Measurements from ENCODE around the gene ZNF337. TPM values are rescaled to one million over a fixed set of nuclear protein-coding genes. Genes with fewer than 3 reads are reported as not detected.

ZNF337 gene
- 10 to 100 TPM; 17.9 to 23.2 (median 22.0) TPM for total RNA-seq

GRCh38 chr20:25696371-25697131 is at the start of gene ZNF337:
ZNF337 (minus strand) TSS chr20:25696853; CDS start chr20:25686417, 10,436 bp downstream.
- Histone ChIP-seq H3K27me3 (no peaks in the 10 kb centered on the region), H3K4me1 (peaks cover 0 to 30% (median 0%) of the 10 kb centered on the region in 4 donors), H3K4me3 (peak within 1 kb of the TSS; percentile 73 to 98 (median 82)), H3K27ac (peak within 1 kb of the TSS; percentile 85 to 94 (median 90)), H3K9me3 (peaks cover 0 to 14% (median 6%) of the 10 kb centered on the region in 4 donors), H3K36me3 (peaks cover 0 to 4% (median 0%) of the 10 kb centered on the region in 3 donors)
- TF ChIP-seq POLR2A (IDR thresholded peaks at IDR 0.05) (peak; percentile 82 to 83), EP300 (IDR thresholded peaks at IDR 0.05) (peak; percentile 74 to 95), CTCF (IDR thresholded peaks at IDR 0.05) (peak in 3 of 5 experiments; percentile 9 to 31 (median 10))
- WGBS, 2 donors = 0 to 1% methylated on average over 37 to 75 of the region's 82 CpGs
- DNase-seq (ENCODE audit: low spot score in 2 of 2) = peak; percentile 81 to 85

- no peaks in the 10 kb centered on the region for H3K9me3 ChIP-seq
- H3K4me1 ChIP-seq = peaks cover 0 to 4% (median 0%) of the 10 kb centered on the region in 4 donors
- H3K27me3 ChIP-seq = no peaks in the 10 kb centered on the region
- no peak overlapping the region for H3K27ac ChIP-seq
- WGBS, 2 donors = 88 to 89% methylated on average over 1 of the region's 1 CpG
- DNase-seq (ENCODE audit: low spot score in 2 of 2) = no peak
- no peaks in the 10 kb centered on the region for H3K36me3 ChIP-seq
- no peak for TF ChIP-seq EP300 (IDR thresholded peaks at IDR 0.05)
- no peak for TF ChIP-seq POLR2A (IDR thresholded peaks at IDR 0.05)
- TF ChIP-seq CTCF (IDR thresholded peaks at IDR 0.05) = no peak
- no peak overlapping the region for H3K4me3 ChIP-seq
These were observed 49.1 kb upstream of the ZNF337 start for GRCh38 chr20:25745738-25746137.

GRCh38 chr20:25745100-25745499 is 48.4 kb upstream of the ZNF337 start:
- Histone ChIP-seq H3K4me1 (no peaks in the 10 kb centered on the region), H3K4me3 (no peak overlapping the region), H3K9me3 (no peaks in the 10 kb centered on the region), H3K36me3 (no peaks in the 10 kb centered on the region), H3K27ac (no peak overlapping the region), H3K27me3 (no peaks in the 10 kb centered on the region)
- no peak for DNase-seq (ENCODE audit: low spot score in 2 of 2)
- TF ChIP-seq EP300 (IDR thresholded peaks at IDR 0.05) = no peak
- TF ChIP-seq POLR2A (IDR thresholded peaks at IDR 0.05) = no peak
- TF ChIP-seq CTCF (IDR thresholded peaks at IDR 0.05) = no peak
- WGBS, 2 donors = 75 to 86% methylated on average over 4 of the region's 4 CpGs

- TF ChIP-seq POLR2A (IDR thresholded peaks at IDR 0.05) (no peak), CTCF (IDR thresholded peaks at IDR 0.05) (no peak)
- Histone ChIP-seq H3K36me3 (no peaks in the 10 kb centered on the region), H3K4me1 (no peaks in the 10 kb centered on the region), H3K4me3 (no peak overlapping the region), H3K27me3 (no peaks in the 10 kb centered on the region), H3K9me3 (no peaks in the 10 kb centered on the region), H3K27ac (no peak overlapping the region)
- 63 to 80% methylated on average over 2 of the region's 2 CpGs for WGBS, 2 donors
- DNase-seq (ENCODE audit: low spot score in 2 of 2) = no peak
These were observed 47.6 kb upstream of the ZNF337 start for GRCh38 chr20:25744261-25744660.

- TF ChIP-seq CTCF (IDR thresholded peaks at IDR 0.05) (no peak), POLR2A (IDR thresholded peaks at IDR 0.05) (no peak), EP300 (IDR thresholded peaks at IDR 0.05) (no peak)
- Histone ChIP-seq H3K4me3 (no peak overlapping the region), H3K36me3 (no peaks in the 10 kb centered on the region), H3K9me3 (peaks cover 0 to 10% (median 0%) of the 10 kb centered on the region in 4 donors), H3K4me1 (no peaks in the 10 kb centered on the region), H3K27ac (no peak overlapping the region), H3K27me3 (no peaks in the 10 kb centered on the region)
- no peak for DNase-seq (ENCODE audit: low spot score in 2 of 2)
These were observed 44.4 kb upstream of the ZNF337 start for GRCh38 chr20:25741088-25741487.

Data from tibial nerve (tissue), 4 donors.